ENCODE results near the gene PLS3.

- peak; percentile 20 to 50 (median 46) for TF ChIP-seq CTCF (IDR thresholded peaks at IDR 0.05)
- no peak for TF ChIP-seq POLR2A (IDR thresholded peaks at IDR 0.05)
Observed at GRCh38 chrX:115679460-115679859, 118.5 kb downstream of the PLS3 start.
